ENCODE measurements around the gene MYH1.
"Not testable (repeated sequence)": the region's sequence is repeated elsewhere in the genome, so short reads cannot be mapped to it uniquely, and the experiment has no call there.

Gene MYH1

GRCh38 chr17:10518271-10519037, at the start of gene MYH1:
TSS of gene MYH1 (minus strand) at chr17:10518542. CDS start at chr17:10516642, 1,900 bp downstream.
- H3K27me3 ChIP-seq, result no peaks in the 10 kb centered on the region
- H3K9ac ChIP-seq, result no peak within 1 kb of the TSS
- no peak within 1 kb of the TSS for H3K4me2 ChIP-seq

GRCh38 chr17:10563991-10564660, 45.8 kb upstream of the MYH1 start:
- H3K9me3 ChIP-seq, result no peaks in the 10 kb centered on the region
- no peaks in the 10 kb centered on the region for H3K36me3 ChIP-seq
- H3K27me3 ChIP-seq, result no peaks in the 10 kb centered on the region
- H3K4me1 ChIP-seq, result no peaks in the 10 kb centered on the region
- no peak overlapping the region for H3K27ac ChIP-seq
- no peak overlapping the region for H3K9ac ChIP-seq
- no peak overlapping the region for H3K4me3 ChIP-seq
- H3K4me2 ChIP-seq, result no peak overlapping the region
- no peaks in the 10 kb centered on the region for H4K20me1 ChIP-seq
- TF ChIP-seq Cebpa-rat (IDR thresholded peaks at IDR 0.05), result no peak

More at GRCh38 chr17:10518271-10519037, at the start of gene MYH1:
- Histone ChIP-seq H3K27ac (no peak within 1 kb of the TSS), H3K4me3 (no peak within 1 kb of the TSS), H3K36me3 (no peaks in the 10 kb centered on the region), H3K4me1 (no peaks in the 10 kb centered on the region), H3K9me3 (no peaks in the 10 kb centered on the region), H4K20me1 (no peaks in the 10 kb centered on the region)
- TF ChIP-seq Cebpa-rat (IDR thresholded peaks at IDR 0.05), result no peak

- Histone ChIP-seq H3K27me3 (no peaks in the 10 kb centered on the region), H3K9me3 (no peaks in the 10 kb centered on the region), H3K36me3 (no peaks in the 10 kb centered on the region), H3K4me2 (no peak overlapping the region), H3K27ac (no peak overlapping the region), H3K9ac (no peak overlapping the region), H3K4me1 (no peaks in the 10 kb centered on the region), H4K20me1 (no peaks in the 10 kb centered on the region), H3K4me3 (no peak overlapping the region)
- TF ChIP-seq Cebpa-rat (IDR thresholded peaks at IDR 0.05), result no peak
Observed at GRCh38 chr17:10558049-10558448, 39.7 kb upstream of the MYH1 start.

GRCh38 chr17:10557422-10557821, 39.1 kb upstream of the MYH1 start:
- Histone ChIP-seq H3K4me3 (no peak overlapping the region), H4K20me1 (no peaks in the 10 kb centered on the region), H3K27ac (no peak overlapping the region), H3K27me3 (no peaks in the 10 kb centered on the region), H3K4me2 (no peak overlapping the region), H3K9ac (no peak overlapping the region), H3K4me1 (no peaks in the 10 kb centered on the region), H3K36me3 (no peaks in the 10 kb centered on the region), H3K9me3 (no peaks in the 10 kb centered on the region)
- TF ChIP-seq Cebpa-rat (IDR thresholded peaks at IDR 0.05), result no peak

DNA sequence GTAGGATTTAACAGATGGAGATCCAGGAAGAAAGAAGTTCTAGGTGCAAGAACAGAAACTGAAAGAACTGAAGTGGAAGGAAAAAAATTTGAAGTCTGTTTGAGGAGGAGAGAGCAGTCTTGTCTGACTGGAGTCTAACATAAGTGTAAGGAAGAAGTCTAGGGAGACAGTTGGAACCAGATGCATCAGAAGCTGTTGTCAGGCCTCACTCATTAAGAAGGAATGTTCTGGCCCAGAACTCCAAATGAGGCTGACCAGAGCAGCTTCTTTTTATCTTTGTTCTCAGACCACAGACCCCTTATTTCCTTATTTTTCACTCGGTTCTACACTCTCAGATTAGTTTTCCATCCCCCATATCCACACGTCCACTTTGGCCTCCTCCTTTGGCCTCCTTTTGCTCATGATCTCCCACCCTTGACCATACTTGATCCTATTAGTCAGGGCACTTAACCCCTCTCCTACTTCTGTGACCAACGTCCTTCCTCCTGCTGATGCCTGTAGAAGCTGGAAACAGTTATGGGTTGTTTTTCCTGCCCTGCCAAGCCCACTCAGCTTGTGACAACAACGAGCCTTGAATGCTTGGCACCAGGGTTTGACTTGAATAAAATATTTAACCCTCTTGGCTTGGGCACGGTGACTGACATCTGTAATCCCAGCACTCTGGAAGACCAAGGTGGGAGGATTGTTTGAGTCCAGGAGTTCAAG, 38.1 kb upstream of the MYH1 start:
- H3K4me1 ChIP-seq, result no peaks in the 10 kb centered on the region
- no peak overlapping the region for H3K4me3 ChIP-seq
- H3K9me3 ChIP-seq, result no peaks in the 10 kb centered on the region
- no peak overlapping the region for H3K27ac ChIP-seq
- no peak overlapping the region for H3K4me2 ChIP-seq
- H4K20me1 ChIP-seq, result no peaks in the 10 kb centered on the region
- H3K9ac ChIP-seq, result no peak overlapping the region
- TF ChIP-seq Cebpa-rat (IDR thresholded peaks at IDR 0.05), result no peak
- no peaks in the 10 kb centered on the region for H3K36me3 ChIP-seq
- no peaks in the 10 kb centered on the region for H3K27me3 ChIP-seq

DNA sequence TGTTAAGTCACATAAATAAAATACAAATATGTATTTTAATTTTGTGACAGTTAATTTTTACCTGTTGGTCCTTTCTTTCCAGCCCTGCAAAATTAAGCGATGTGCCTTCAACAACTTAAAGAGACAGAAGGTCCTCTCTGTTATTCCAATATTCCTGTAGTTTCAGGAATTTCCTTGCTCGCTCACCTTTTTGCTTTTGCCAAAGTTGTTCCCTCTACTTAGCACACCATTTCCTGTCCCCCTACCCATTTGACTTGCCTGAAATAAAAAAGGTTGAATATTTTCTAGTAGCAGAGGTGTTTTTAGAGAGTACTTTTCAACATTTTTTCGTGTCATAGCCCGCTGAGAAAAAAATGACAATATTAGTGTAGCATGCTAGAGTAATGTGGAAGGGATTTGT, 31.7 kb upstream of the MYH1 start:
- Histone ChIP-seq H3K27me3 (no peaks in the 10 kb centered on the region), H3K36me3 (no peaks in the 10 kb centered on the region), H4K20me1 (no peaks in the 10 kb centered on the region), H3K9me3 (no peaks in the 10 kb centered on the region), H3K27ac (no peak overlapping the region), H3K4me1 (no peaks in the 10 kb centered on the region), H3K9ac (no peak overlapping the region), H3K4me2 (no peak overlapping the region), H3K4me3 (no peak overlapping the region)
- no peak for TF ChIP-seq Cebpa-rat (IDR thresholded peaks at IDR 0.05)

- no peaks in the 10 kb centered on the region for H3K27me3 ChIP-seq
- no peaks in the 10 kb centered on the region for H4K20me1 ChIP-seq
- no peak for TF ChIP-seq Cebpa-rat (IDR thresholded peaks at IDR 0.05)
- H3K4me2 ChIP-seq, result no peak within 1 kb of the TSS
- no peaks in the 10 kb centered on the region for H3K36me3 ChIP-seq
- H3K4me1 ChIP-seq, result no peaks in the 10 kb centered on the region
- no peak within 1 kb of the TSS for H3K27ac ChIP-seq
- no peak within 1 kb of the TSS for H3K4me3 ChIP-seq
- H3K9ac ChIP-seq, result no peak within 1 kb of the TSS
- no peaks in the 10 kb centered on the region for H3K9me3 ChIP-seq
Observed at GRCh38 chr17:10549096-10549842, 30.9 kb upstream of the MYH1 start, which contains the start of gene MYH2. TSS of gene MYH2 (minus strand) at chr17:10549658. CDS start at chr17:10547920, 1,738 bp downstream.

DNA sequence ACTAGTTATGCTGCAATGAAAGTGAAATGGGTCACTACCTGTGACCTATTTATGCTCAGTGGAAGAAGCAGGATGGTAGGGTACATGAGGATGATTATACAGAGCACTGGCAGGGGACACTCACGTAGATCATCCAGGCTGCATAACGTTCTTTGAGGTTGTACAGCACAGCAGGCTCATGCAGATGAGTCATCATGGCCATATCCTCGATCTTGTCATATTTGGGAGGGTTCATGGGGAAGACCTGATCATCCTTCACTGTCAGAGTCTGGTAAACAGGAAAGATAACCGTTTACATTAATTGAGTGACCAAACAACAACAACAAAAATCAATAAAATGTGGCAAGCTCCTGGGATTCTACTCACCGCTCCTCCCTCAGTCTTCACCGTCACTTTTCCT, 29.0 kb upstream of the MYH1 start:
- 0 out of 2 replicates have a peak, but pooled peaks cover 5% of the 10 kb centered on the region for H3K9me3 ChIP-seq
- H3K36me3 ChIP-seq, result no peaks in the 10 kb centered on the region
- no peaks in the 10 kb centered on the region for H3K4me1 ChIP-seq
- no peak overlapping the region for H3K27ac ChIP-seq
- no peaks in the 10 kb centered on the region for H3K27me3 ChIP-seq
- H3K9ac ChIP-seq, result no peak overlapping the region
- no peak overlapping the region for H3K4me3 ChIP-seq
- no peaks in the 10 kb centered on the region for H4K20me1 ChIP-seq
- no peak overlapping the region for H3K4me2 ChIP-seq
- no peak for TF ChIP-seq Cebpa-rat (IDR thresholded peaks at IDR 0.05)

DNA sequence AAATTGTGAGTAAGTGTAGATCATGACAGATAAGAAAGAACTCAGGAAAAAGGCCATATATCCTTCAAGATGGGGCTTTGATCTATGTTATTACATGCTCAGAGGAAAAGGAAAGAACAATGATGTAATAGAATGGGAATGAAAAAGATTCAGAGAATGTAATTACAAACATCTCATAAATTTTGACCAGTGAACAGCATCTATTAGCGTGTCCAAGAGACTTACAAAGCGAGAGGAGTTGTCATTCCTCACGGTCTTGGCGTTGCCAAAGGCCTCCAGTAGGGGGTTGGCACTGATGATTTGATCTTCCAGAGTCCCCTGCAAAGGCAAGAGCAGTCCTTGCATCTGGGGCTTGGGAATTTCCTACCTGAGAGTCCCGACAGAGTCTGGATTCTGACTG, 25.1 kb upstream of the MYH1 start:
- H3K27ac ChIP-seq, H3K9ac ChIP-seq, H3K4me3 ChIP-seq, H4K20me1 ChIP-seq, H3K4me1 ChIP-seq, H3K36me3 ChIP-seq, H3K27me3 ChIP-seq, H3K4me2 ChIP-seq: not testable (repeated sequence)
- H3K9me3 ChIP-seq, result peaks cover 36% of the 10 kb centered on the region

- not testable (repeated sequence) for H3K27me3 ChIP-seq, H4K20me1 ChIP-seq, H3K36me3 ChIP-seq, H3K9ac ChIP-seq, H3K4me1 ChIP-seq, H3K4me3 ChIP-seq, H3K27ac ChIP-seq, H3K4me2 ChIP-seq
- H3K9me3 ChIP-seq, result peaks cover 36% of the 10 kb centered on the region
Observed at GRCh38 chr17:10541179-10541578, 22.8 kb upstream of the MYH1 start.
